Type B pancreatic cell (in vitro differentiated cells): ENCODE results near the gene ZC2HC1B. TPM values are rescaled to one million over a fixed set of nuclear protein-coding genes. Genes with fewer than 3 reads are reported as not detected.

ENCODE experiments used
- DNase-seq: peaks from one replicate; pipeline ENCODE4 v3.0.0; 2021; ENCODE audit warnings: mixed read lengths; ENCODE audit not compliant: unreplicated experiment; ENCODE audit errors: extremely low spot score
- H3K27ac Mint-ChIP-seq: 2 replicates; pipeline ENCODE4 v1.8.0; 2021; ENCODE audit warnings: mild to moderate bottlenecking, mixed read lengths
- H3K27me3 Mint-ChIP-seq: 2 replicates; pipeline ENCODE4 v1.8.0; 2021; ENCODE audit warnings: mixed read lengths
- H3K36me3 Mint-ChIP-seq: 2 replicates; pipeline ENCODE4 v1.8.0; 2021; ENCODE audit warnings: mixed read lengths
- H3K4me1 Mint-ChIP-seq: one replicate; pipeline ENCODE4 v1.8.0; 2021; ENCODE audit warnings: mixed read lengths; ENCODE audit not compliant: unreplicated experiment
- H3K4me3 Mint-ChIP-seq: 2 replicates; pipeline ENCODE4 v1.8.0; 2021; ENCODE audit warnings: mild to moderate bottlenecking, mixed read lengths
- H3K9me3 Mint-ChIP-seq: 2 replicates; pipeline ENCODE4 v1.8.0; 2021; ENCODE audit warnings: mixed read lengths
- total RNA-seq: library from RNA; stranded (reverse); gene quantifications from 2 replicates; pipeline ENCODE4 v1.2.1, GENCODE V29; 2021; ENCODE audit warnings: low replicate concordance
- TF ChIP-seq, protein P1 (sequence below): fragments of 200-600 bp; sonication (generic); conservative IDR thresholded peaks from 2 replicates; pipeline ENCODE4 v1.5.0; 2021; ENCODE audit warnings: antibody characterized with exemption, mild to moderate bottlenecking

Gene ZC2HC1B
- total RNA-seq, 1 donor from 2014 or later, result 0.34 TPM

DNA sequence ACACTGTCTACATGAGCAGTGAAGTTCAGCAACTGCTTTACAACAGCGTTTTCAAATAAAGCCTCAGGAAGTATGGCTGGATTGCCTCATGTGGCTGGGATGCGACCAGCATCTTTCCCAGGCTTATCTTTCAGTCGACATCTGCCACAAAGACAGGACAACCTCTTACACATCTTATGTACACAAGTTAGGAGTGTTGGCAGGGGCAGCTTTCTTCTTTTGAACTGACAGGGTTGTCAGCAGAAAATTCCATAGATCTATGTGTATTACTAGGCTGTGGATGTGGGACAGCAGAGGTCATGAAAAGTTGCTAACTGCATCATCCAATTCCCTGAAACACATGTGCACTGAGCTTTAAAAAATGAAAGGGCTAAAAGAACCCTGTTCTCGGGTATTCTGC is 95.7 kb downstream of the ZC2HC1B start:
- Mint-ChIP-seq H3K4me1 (peaks cover 66% of the 10 kb centered on the region), H3K27ac (peak overlapping the region; percentile 43), H3K27me3 (peaks cover 3% of the 10 kb centered on the region), H3K36me3 (peaks cover 13% of the 10 kb centered on the region), H3K4me3 (no peak overlapping the region), H3K9me3 (no peaks in the 10 kb centered on the region)
- TF ChIP-seq, protein P1, sequence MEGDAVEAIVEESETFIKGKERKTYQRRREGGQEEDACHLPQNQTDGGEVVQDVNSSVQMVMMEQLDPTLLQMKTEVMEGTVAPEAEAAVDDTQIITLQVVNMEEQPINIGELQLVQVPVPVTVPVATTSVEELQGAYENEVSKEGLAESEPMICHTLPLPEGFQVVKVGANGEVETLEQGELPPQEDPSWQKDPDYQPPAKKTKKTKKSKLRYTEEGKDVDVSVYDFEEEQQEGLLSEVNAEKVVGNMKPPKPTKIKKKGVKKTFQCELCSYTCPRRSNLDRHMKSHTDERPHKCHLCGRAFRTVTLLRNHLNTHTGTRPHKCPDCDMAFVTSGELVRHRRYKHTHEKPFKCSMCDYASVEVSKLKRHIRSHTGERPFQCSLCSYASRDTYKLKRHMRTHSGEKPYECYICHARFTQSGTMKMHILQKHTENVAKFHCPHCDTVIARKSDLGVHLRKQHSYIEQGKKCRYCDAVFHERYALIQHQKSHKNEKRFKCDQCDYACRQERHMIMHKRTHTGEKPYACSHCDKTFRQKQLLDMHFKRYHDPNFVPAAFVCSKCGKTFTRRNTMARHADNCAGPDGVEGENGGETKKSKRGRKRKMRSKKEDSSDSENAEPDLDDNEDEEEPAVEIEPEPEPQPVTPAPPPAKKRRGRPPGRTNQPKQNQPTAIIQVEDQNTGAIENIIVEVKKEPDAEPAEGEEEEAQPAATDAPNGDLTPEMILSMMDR, result no peak
- DNase-seq, result no peak

DNA sequence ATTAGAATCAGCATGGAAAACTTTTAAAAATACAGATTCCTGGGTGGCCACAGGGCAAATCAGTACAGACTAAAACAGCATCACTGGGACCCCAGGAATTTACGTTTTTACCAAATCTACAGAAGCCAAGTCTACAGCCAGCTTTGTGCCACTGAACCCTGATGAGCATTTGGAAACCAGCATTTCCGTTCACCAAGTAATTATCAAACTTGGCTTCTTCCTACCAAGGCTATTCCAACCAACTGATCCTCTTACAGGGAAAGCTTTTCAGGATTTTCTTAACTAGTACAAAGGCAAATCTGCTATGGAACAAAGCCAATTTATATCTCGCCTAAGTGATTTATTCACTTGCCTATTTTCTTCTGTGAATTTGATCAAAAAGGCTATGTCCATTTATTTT is 96.8 kb downstream of the ZC2HC1B start:
- Mint-ChIP-seq H3K9me3 (no peaks in the 10 kb centered on the region), H3K4me3 (no peak overlapping the region), H3K27ac (no peak overlapping the region)

DNA sequence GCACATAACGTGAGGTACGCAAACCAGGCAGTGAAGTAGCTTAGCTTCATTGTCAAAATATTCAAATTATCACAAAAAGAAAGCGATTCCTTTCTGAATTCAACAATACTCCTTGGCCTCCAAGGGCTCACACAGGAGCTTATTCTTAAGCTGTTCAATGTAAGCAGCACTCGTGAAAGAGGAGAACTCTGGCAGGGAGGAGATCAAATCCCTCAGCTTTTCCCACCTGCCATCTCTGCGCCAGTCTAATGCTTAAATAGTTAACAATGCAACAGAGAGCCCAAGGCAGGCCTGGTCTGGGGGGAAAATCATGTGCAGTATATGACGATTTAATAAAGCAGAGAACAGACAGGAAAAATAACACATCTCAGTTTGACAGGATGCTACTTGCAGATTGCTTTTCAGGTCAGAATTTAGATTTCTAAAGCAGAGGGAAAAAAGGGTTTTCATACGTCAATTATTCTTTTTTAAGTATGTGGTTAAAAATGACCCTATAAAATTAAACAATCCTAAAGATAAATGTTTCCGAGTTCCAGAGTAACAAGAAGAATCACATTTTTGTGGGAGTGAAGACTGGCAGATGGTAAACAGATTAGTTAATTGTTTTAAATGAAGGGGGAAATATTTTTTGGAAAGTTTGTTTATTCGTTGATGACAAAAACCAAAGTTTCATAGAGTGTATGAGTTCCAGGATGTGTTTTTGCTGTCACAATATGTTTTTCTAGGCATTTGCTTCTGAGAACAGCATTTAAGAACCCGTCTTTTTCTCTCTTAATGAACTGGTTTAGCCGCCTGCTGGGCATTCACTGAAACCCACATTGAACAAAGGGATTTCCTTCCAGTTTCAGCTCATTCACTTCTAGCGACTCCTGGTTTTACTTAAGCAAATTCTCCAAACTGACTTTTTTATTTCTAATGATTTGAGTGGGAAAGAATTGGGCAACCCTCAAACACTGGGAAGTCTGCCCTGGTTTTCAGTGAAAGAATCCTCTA is 97.9 kb downstream of the ZC2HC1B start:
- Mint-ChIP-seq H3K4me1 (peaks cover 81% of the 10 kb centered on the region), H3K27ac (peak overlapping the region; percentile 82), H3K36me3 (peaks cover 23% of the 10 kb centered on the region), H3K27me3 (peaks cover 3% of the 10 kb centered on the region), H3K9me3 (no peaks in the 10 kb centered on the region), H3K4me3 (peak overlapping the region; percentile 61)
- DNase-seq, result no peak
- TF ChIP-seq, protein P1, result peak; percentile 84

More for the DNA sequence above, 96.8 kb downstream of the ZC2HC1B start:
- Mint-ChIP-seq H3K4me1 (peaks cover 76% of the 10 kb centered on the region), H3K27me3 (peaks cover 3% of the 10 kb centered on the region), H3K36me3 (peaks cover 25% of the 10 kb centered on the region)
- TF ChIP-seq, protein P1, result no peak
- DNase-seq, result no peak

DNA sequence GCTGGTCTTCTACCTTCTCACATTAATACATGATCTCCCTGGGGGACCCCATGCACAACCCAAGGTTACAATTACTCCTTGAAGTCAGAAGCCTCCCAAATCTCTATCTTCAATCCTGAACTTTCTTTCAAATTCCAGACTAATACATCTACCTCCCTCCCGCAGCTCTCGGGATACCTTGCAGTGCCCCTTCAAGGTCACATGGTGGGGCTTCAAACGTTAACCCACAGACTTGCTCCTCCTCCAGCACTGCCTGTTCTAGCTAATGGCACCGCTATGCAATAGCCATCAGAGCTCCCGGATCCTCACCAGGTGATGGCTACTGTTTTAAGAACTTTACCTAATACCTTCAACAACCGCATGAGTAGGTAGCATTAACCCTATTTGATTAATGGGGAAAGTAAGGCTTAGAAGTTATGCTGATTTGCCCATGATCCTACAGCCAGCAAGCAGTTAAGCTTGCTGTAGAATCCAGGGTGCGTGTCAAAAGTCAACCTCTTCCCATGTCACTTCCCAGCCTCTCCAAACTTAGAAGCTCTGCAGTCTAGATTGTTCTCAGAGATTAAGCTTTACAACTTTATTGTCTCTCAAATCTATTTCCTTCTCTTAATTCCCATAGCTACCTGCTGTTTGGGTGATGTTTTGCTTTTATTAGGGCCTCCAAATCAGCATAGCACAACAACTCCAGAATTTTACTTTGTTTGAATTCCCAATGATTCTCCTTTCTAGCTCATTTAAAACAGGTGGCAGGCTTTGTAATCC is 99.1 kb downstream of the ZC2HC1B start:
- Mint-ChIP-seq H3K36me3 (peaks cover 19% of the 10 kb centered on the region), H3K4me3 (peak overlapping the region; percentile 61), H3K27ac (peak overlapping the region; percentile 82), H3K4me1 (peaks cover 82% of the 10 kb centered on the region), H3K27me3 (no peaks in the 10 kb centered on the region), H3K9me3 (no peaks in the 10 kb centered on the region)
- no peak for DNase-seq
- TF ChIP-seq, protein P1, result no peak

DNA sequence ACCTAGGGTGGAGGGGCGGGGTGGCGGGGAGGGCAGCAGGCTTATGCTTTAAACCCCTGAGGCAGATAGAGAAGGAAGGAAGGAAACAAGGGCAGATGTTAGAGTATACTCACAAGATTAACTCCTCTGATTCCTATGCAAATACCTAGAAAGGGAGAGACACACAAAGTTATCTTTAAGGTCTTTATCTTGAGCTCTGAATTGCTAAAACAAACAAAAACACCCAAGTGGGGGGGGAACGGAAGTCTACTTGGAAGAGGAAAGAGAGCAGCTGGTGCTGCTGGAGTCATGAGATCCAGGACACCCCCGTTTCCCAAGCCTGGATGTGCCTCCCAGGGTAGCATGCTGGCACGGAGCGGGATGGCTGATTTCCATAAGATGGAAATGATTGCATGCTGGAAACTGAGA is 100.4 kb downstream of the ZC2HC1B start:
- H3K36me3 Mint-ChIP-seq, result peaks cover 19% of the 10 kb centered on the region
- TF ChIP-seq, protein P1, result no peak
- no peaks in the 10 kb centered on the region for H3K9me3 Mint-ChIP-seq
- peak overlapping the region; percentile 27 for H3K4me3 Mint-ChIP-seq
- no peak overlapping the region for H3K27ac Mint-ChIP-seq
- no peak for DNase-seq
- no peaks in the 10 kb centered on the region for H3K27me3 Mint-ChIP-seq
- H3K4me1 Mint-ChIP-seq, result peaks cover 81% of the 10 kb centered on the region
